SK-N-SH treated with all-trans-retinoic acid at 6 μM for 48 hours (cell line): ENCODE results near the gene TMEM11.
"Not testable (repeated sequence)": the region's sequence is repeated elsewhere in the genome, so short reads cannot be mapped to it uniquely, and the experiment has no call there.

Source experiments
- ATAC-seq: fragments of 200-7000 bp; cut with Tn5 transposase; 3 replicates; pipeline ENCODE4 v1.9.1; 2020; ENCODE audit warnings: mild to moderate bottlenecking, moderate library complexity
- ARNTL ChIP-seq: fragments of 450-650 bp; formaldehyde crosslinking; IDR thresholded peaks from 2 replicates; pipeline ENCODE4 v1.5.0; 2020; ENCODE audit warnings: low read depth, mild to moderate bottlenecking, moderate library complexity, borderline replicate concordance
- BACH2 ChIP-seq: fragments of 250-450 bp; sonication (Bioruptor Pico); IDR thresholded peaks from 2 replicates; pipeline ENCODE4 v1.9.0; 2021; ENCODE audit warnings: mild to moderate bottlenecking, borderline replicate concordance
- CSDC2 ChIP-seq: fragments of 250-450 bp; sonication (Bioruptor Pico); IDR thresholded peaks from 2 replicates; pipeline ENCODE4 v1.5.0; 2020; ENCODE audit warnings: mild to moderate bottlenecking, moderate library complexity
- ESRRG ChIP-seq: fragments of 250-450 bp; sonication (Bioruptor Pico); IDR thresholded peaks from 2 replicates; pipeline ENCODE4 v1.6.1; 2021; ENCODE audit warnings: mild to moderate bottlenecking
- GLIS3 ChIP-seq: fragments of 250-450 bp; sonication (Bioruptor Pico); IDR thresholded peaks from 2 replicates; pipeline ENCODE4 v1.5.0; 2020; ENCODE audit warnings: mild to moderate bottlenecking, moderate library complexity
- ISL1 ChIP-seq: fragments of 250-450 bp; sonication (Bioruptor Pico); IDR thresholded peaks from 2 replicates; pipeline ENCODE4 v2.1.2; 2022; ENCODE audit warnings: mild to moderate bottlenecking, moderate library complexity
- OSR1 ChIP-seq: fragments of 250-450 bp; sonication (Bioruptor Pico); IDR thresholded peaks from 2 replicates; pipeline ENCODE4 v1.8.0; 2022; ENCODE audit warnings: moderate library complexity, mild to moderate bottlenecking, inconsistent platforms
- PPARA ChIP-seq: fragments of 250-450 bp; sonication (Bioruptor Pico); IDR thresholded peaks from 2 replicates; pipeline ENCODE4 v1.5.0; 2020; ENCODE audit warnings: mild to moderate bottlenecking, borderline replicate concordance
- RARB ChIP-seq: fragments of 250-450 bp; sonication (Bioruptor Pico); IDR thresholded peaks from 2 replicates; pipeline ENCODE4 v1.8.0; 2021; ENCODE audit warnings: mild to moderate bottlenecking, moderate library complexity
- SNAI2 ChIP-seq: fragments of 250-450 bp; sonication (Bioruptor Pico); IDR thresholded peaks from 2 replicates; pipeline ENCODE4 v1.5.0; 2020; ENCODE audit warnings: mild to moderate bottlenecking, moderate library complexity
- TCF4 ChIP-seq: fragments of 250-450 bp; sonication (Bioruptor Pico); IDR thresholded peaks from 2 replicates; pipeline ENCODE4 v1.8.0; 2021; ENCODE audit warnings: mild to moderate bottlenecking, moderate library complexity, borderline replicate concordance
- TOX ChIP-seq: fragments of 250-450 bp; sonication (Bioruptor Pico); IDR thresholded peaks from 2 replicates; pipeline ENCODE4 v1.8.0; 2021; ENCODE audit warnings: mild to moderate bottlenecking, moderate library complexity, borderline replicate concordance
- ZC3H10 ChIP-seq: fragments of 250-450 bp; sonication (Bioruptor Pico); IDR thresholded peaks from 2 replicates; pipeline ENCODE4 v1.5.1; 2021; ENCODE audit warnings: mild to moderate bottlenecking, moderate library complexity
- ZFP3 ChIP-seq: fragments of 250-450 bp; sonication (Bioruptor Pico); IDR thresholded peaks from 2 replicates; pipeline ENCODE4 v1.5.0; 2020; ENCODE audit warnings: mild to moderate bottlenecking, moderate library complexity
- ZFP30 ChIP-seq: fragments of 450-650 bp; formaldehyde crosslinking; IDR thresholded peaks from 2 replicates; pipeline ENCODE4 v1.5.0; 2022; ENCODE audit warnings: mild to moderate bottlenecking, moderate library complexity
- ZNF565 ChIP-seq: fragments of 450-650 bp; formaldehyde crosslinking; conservative IDR thresholded peaks from 2 replicates; pipeline ENCODE4 v1.5.0; 2020; ENCODE audit warnings: low read depth, mild to moderate bottlenecking, moderate library complexity
- ZNF70 ChIP-seq: fragments of 450-650 bp; formaldehyde crosslinking; IDR thresholded peaks from 2 replicates; pipeline ENCODE4 v1.5.0; 2020; ENCODE audit warnings: mild to moderate bottlenecking, moderate library complexity
- TF ChIP-seq, protein P1 (sequence below): fragments of 250-450 bp; sonication (Bioruptor Pico); IDR thresholded peaks from 2 replicates; pipeline ENCODE4 v1.8.0; 2020; ENCODE audit warnings: mild to moderate bottlenecking, moderate library complexity, borderline replicate concordance
- TF ChIP-seq, protein P2 (sequence below): fragments of 250-450 bp; sonication (Bioruptor Pico); IDR thresholded peaks from 2 replicates; pipeline ENCODE4 v1.5.1; 2021; ENCODE audit warnings: mild to moderate bottlenecking, moderate library complexity
- TF ChIP-seq, protein P3 (sequence below): fragments of 250-450 bp; sonication (Bioruptor Pico); IDR thresholded peaks from 2 replicates; pipeline ENCODE4 v1.5.0; 2020; ENCODE audit warnings: mild to moderate bottlenecking, moderate library complexity
- TF ChIP-seq, protein P4 (sequence below): fragments of 250-450 bp; sonication (Bioruptor Pico); IDR thresholded peaks from 2 replicates; pipeline ENCODE4 v1.8.0; 2021; ENCODE audit warnings: low read depth, mild to moderate bottlenecking, moderate library complexity, borderline replicate concordance

The TMEM11 gene

DNA sequence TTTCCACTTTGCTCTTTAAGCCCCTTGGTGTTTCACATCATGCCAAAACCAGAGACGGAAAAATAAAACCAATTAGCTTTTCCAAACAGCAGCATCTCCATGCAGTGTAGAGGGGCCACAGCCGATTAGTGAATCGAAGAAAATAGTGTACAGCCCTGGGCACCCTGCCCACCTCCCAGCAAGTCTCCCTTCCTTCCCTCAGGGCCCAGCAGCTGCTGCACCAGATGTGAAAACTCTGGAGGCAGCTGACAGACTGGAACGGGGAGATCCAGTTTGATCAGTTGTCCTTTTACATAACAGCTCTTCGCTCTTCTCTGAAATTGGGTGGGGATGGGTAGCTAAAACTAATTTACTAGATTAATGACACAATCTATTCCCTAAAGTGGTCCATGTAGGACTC is 19.3 kb downstream of the TMEM11 start (continued):
- TF ChIP-seq, protein P1, sequence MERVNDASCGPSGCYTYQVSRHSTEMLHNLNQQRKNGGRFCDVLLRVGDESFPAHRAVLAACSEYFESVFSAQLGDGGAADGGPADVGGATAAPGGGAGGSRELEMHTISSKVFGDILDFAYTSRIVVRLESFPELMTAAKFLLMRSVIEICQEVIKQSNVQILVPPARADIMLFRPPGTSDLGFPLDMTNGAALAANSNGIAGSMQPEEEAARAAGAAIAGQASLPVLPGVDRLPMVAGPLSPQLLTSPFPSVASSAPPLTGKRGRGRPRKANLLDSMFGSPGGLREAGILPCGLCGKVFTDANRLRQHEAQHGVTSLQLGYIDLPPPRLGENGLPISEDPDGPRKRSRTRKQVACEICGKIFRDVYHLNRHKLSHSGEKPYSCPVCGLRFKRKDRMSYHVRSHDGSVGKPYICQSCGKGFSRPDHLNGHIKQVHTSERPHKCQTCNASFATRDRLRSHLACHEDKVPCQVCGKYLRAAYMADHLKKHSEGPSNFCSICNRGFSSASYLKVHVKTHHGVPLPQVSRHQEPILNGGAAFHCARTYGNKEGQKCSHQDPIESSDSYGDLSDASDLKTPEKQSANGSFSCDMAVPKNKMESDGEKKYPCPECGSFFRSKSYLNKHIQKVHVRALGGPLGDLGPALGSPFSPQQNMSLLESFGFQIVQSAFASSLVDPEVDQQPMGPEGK (CRISPR knock-in tag), result no peak
- TF ChIP-seq RARB (CRISPR knock-in tag), result no peak

DNA sequence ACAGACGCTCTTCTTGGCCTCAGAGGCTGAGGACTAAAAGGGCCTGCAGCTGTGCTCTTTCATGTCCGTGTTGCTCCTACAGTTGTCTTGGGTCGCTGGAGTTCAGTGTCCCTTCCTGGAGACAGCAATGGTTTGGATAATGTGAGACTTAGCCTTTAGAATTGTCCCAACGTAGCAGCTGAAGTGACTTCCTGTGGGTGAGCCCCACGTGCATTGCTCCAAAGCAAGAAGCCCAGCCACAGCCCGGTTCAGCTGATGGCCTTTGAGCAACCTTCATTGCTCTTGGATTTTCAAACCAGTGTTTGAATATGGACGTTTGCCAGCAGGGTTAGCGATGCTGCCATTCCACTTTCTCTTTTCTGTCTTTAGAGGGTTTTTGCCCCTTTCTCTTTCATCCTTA is 19.7 kb downstream of the TMEM11 start:
- no peak for ATAC-seq

DNA sequence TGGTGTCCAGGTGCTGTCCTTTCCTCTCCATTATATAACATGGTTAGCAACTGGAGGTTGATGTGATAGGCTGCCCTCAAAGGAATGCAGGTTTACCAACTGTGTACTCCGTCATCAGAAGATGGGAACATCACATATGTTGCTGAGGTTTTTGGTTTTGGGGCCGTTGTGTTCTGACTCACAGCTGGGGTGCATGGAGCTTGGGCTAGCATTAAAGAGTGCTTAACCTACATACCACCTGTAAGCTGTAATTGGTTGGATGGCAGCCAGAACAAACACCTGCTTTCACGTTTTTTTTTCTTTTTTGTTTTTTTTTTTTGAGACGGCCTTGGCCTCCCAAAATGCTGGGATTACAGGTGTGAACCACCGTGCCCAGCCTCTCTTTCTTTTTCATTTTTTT is 20.9 kb downstream of the TMEM11 start:
- TF ChIP-seq OSR1 (CRISPR knock-in tag) (no peak), TCF4 (CRISPR knock-in tag) (no peak), ARNTL (CRISPR knock-in tag) (no peak), TOX (CRISPR knock-in tag) (no peak), ZFP3 (CRISPR knock-in tag) (no peak), ZNF565 (no peak), BACH2 (CRISPR knock-in tag) (no peak), PPARA (CRISPR knock-in tag) (no peak), RARB (CRISPR knock-in tag) (no peak), SNAI2 (CRISPR knock-in tag) (no peak)
- TF ChIP-seq, protein P2, sequence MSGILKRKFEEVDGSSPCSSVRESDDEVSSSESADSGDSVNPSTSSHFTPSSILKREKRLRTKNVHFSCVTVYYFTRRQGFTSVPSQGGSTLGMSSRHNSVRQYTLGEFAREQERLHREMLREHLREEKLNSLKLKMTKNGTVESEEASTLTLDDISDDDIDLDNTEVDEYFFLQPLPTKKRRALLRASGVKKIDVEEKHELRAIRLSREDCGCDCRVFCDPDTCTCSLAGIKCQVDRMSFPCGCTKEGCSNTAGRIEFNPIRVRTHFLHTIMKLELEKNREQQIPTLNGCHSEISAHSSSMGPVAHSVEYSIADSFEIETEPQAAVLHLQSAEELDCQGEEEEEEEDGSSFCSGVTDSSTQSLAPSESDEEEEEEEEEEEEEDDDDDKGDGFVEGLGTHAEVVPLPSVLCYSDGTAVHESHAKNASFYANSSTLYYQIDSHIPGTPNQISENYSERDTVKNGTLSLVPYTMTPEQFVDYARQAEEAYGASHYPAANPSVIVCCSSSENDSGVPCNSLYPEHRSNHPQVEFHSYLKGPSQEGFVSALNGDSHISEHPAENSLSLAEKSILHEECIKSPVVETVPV (CRISPR knock-in tag), result no peak
- TF ChIP-seq, protein P3, sequence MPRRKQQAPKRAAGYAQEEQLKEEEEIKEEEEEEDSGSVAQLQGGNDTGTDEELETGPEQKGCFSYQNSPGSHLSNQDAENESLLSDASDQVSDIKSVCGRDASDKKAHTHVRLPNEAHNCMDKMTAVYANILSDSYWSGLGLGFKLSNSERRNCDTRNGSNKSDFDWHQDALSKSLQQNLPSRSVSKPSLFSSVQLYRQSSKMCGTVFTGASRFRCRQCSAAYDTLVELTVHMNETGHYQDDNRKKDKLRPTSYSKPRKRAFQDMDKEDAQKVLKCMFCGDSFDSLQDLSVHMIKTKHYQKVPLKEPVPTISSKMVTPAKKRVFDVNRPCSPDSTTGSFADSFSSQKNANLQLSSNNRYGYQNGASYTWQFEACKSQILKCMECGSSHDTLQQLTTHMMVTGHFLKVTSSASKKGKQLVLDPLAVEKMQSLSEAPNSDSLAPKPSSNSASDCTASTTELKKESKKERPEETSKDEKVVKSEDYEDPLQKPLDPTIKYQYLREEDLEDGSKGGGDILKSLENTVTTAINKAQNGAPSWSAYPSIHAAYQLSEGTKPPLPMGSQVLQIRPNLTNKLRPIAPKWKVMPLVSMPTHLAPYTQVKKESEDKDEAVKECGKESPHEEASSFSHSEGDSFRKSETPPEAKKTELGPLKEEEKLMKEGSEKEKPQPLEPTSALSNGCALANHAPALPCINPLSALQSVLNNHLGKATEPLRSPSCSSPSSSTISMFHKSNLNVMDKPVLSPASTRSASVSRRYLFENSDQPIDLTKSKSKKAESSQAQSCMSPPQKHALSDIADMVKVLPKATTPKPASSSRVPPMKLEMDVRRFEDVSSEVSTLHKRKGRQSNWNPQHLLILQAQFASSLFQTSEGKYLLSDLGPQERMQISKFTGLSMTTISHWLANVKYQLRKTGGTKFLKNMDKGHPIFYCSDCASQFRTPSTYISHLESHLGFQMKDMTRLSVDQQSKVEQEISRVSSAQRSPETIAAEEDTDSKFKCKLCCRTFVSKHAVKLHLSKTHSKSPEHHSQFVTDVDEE (CRISPR knock-in tag), result no peak
- TF ChIP-seq, protein P4, sequence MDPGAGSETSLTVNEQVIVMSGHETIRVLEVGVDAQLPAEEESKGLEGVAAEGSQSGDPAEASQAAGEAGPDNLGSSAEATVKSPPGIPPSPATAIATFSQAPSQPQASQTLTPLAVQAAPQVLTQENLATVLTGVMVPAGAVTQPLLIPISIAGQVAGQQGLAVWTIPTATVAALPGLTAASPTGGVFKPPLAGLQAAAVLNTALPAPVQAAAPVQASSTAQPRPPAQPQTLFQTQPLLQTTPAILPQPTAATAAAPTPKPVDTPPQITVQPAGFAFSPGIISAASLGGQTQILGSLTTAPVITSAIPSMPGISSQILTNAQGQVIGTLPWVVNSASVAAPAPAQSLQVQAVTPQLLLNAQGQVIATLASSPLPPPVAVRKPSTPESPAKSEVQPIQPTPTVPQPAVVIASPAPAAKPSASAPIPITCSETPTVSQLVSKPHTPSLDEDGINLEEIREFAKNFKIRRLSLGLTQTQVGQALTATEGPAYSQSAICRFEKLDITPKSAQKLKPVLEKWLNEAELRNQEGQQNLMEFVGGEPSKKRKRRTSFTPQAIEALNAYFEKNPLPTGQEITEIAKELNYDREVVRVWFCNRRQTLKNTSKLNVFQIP (CRISPR knock-in tag), result no peak
- TF ChIP-seq, all 23 proteins: peak for 0
- no peak for ATAC-seq

More for the DNA sequence above, 19.7 kb downstream of the TMEM11 start:
- TF ChIP-seq OSR1 (CRISPR knock-in tag) (no peak), ZFP30 (no peak), SNAI2 (CRISPR knock-in tag) (no peak), ESRRG (CRISPR knock-in tag) (no peak), ZNF565 (no peak), TCF4 (CRISPR knock-in tag) (no peak), ISL1 (CRISPR knock-in tag) (no peak), ZC3H10 (CRISPR knock-in tag) (no peak), ZNF70 (CRISPR knock-in tag) (no peak), CSDC2 (no peak), RARB (CRISPR knock-in tag) (no peak), ARNTL (CRISPR knock-in tag) (no peak), TOX (CRISPR knock-in tag) (no peak), GLIS3 (no peak), PPARA (CRISPR knock-in tag) (no peak)
- TF ChIP-seq, protein P1 (CRISPR knock-in tag), result no peak
- TF ChIP-seq, protein P2 (CRISPR knock-in tag), result no peak

DNA sequence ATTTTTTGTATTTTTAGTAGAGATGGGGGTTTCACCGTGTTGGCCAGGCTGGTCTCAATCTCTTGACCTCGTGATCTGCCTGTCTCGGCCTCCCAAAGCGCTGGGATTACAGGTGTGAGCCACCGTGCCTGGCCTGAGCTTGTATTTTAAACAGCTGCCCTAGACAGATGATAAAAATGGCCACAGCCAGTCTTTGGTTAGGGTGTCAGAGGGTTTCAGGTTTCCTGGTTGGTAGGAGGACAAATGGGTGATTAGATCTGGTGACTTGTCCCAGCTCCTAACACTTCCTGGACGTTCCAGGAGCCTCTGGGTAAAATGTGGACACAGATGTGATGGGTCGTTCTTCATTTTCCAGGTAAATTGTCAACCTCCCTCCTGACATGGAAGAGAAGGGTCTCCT is 21.5 kb downstream of the TMEM11 start:
- ATAC-seq, result not testable (repeated sequence)
